ENCODE measurements around the gene TUBGCP6. TPM values are rescaled to one million over a fixed set of nuclear protein-coding genes. Genes with fewer than 3 reads are reported as not detected.

Gene TUBGCP6
- total RNA-seq, 4 donors from 2014 or later: 18.7 to 27.4 (median 19.2) TPM

GRCh38 chr22:50197000-50197800 lies 47.6 kb downstream of the TUBGCP6 start:
- in situ Hi-C loops (cut with MboI; ENCODE audit: low sequenced_read_pairs in 4 of 4) (no loop called here), intact Hi-C loops (cut with DNase I; ENCODE audit: low total_unique reads) (no loop called here)
- H3K27ac ChIP-seq: no peak overlapping the region
- ATAC-seq: no peak
- TF ChIP-seq POLR2A (IDR thresholded peaks at IDR 0.05) (no peak), CTCF (IDR thresholded peaks at IDR 0.05 in 4 of 5, conservative IDR thresholded peaks at IDR 0.05 in 1 of 5) (no peak)
- H3K27me3 ChIP-seq: no peaks in the 10 kb centered on the region
- H3K36me3 ChIP-seq: peaks cover 0 to 42% of the 10 kb centered on the region in 2 donors
- no peak for DNase-seq
- H3K4me3 ChIP-seq: no peak overlapping the region
- H3K9me3 ChIP-seq: no peaks in the 10 kb centered on the region
- peaks cover 15 to 16% of the 10 kb centered on the region in 2 donors for H3K4me1 ChIP-seq

- Histone ChIP-seq H3K27me3 (no peaks in the 10 kb centered on the region), H3K27ac (no peak overlapping the region), H3K4me1 (peaks cover 9% of the 10 kb centered on the region in 2 donors), H3K36me3 (peaks cover 0 to 42% of the 10 kb centered on the region in 2 donors), H3K9me3 (no peaks in the 10 kb centered on the region), H3K4me3 (no peak overlapping the region)
- ATAC-seq (no peak), DNase-seq (no peak)
- in situ Hi-C loops (cut with MboI; ENCODE audit: low sequenced_read_pairs in 4 of 4): no loop called here
- TF ChIP-seq POLR2A (IDR thresholded peaks at IDR 0.05): no peak
- TF ChIP-seq CTCF (IDR thresholded peaks at IDR 0.05 in 4 of 5, conservative IDR thresholded peaks at IDR 0.05 in 1 of 5): no peak
- intact Hi-C loops (cut with DNase I; ENCODE audit: low total_unique reads): no loop called here
These were observed 48.6 kb downstream of the TUBGCP6 start for GRCh38 chr22:50196256-50196655.

GRCh38 chr22:50194037-50194805 lies 50.6 kb downstream of the TUBGCP6 start:
- TF ChIP-seq POLR2A (IDR thresholded peaks at IDR 0.05) (no peak), CTCF (IDR thresholded peaks at IDR 0.05 in 4 of 5, conservative IDR thresholded peaks at IDR 0.05 in 1 of 5) (no peak)
- ATAC-seq: no peak
- no peak overlapping the region for H3K27ac ChIP-seq
- H3K4me1 ChIP-seq: peaks cover 11 to 15% of the 10 kb centered on the region in 2 donors
- intact Hi-C loops (cut with DNase I; ENCODE audit: low total_unique reads): no loop called here
- in situ Hi-C loops (cut with MboI; ENCODE audit: low sequenced_read_pairs in 4 of 4): no loop called here
- peaks cover 0 to 42% of the 10 kb centered on the region in 2 donors for H3K36me3 ChIP-seq
- no peaks in the 10 kb centered on the region for H3K27me3 ChIP-seq
- no peaks in the 10 kb centered on the region for H3K9me3 ChIP-seq
- no peak overlapping the region for H3K4me3 ChIP-seq
- DNase-seq: no peak

- H3K27me3 ChIP-seq: no peaks in the 10 kb centered on the region
- DNase-seq (no peak), ATAC-seq (no peak)
- peaks cover 11 to 15% of the 10 kb centered on the region in 2 donors for H3K4me1 ChIP-seq
- TF ChIP-seq POLR2A (IDR thresholded peaks at IDR 0.05): no peak
- no peak for TF ChIP-seq CTCF (IDR thresholded peaks at IDR 0.05 in 4 of 5, conservative IDR thresholded peaks at IDR 0.05 in 1 of 5)
- no peak overlapping the region for H3K4me3 ChIP-seq
- H3K9me3 ChIP-seq: no peaks in the 10 kb centered on the region
- intact Hi-C loops (cut with DNase I; ENCODE audit: low total_unique reads) (no loop called here), in situ Hi-C loops (cut with MboI; ENCODE audit: low sequenced_read_pairs in 4 of 4) (no loop called here)
- H3K27ac ChIP-seq: no peak overlapping the region
- H3K36me3 ChIP-seq: peaks cover 0 to 42% of the 10 kb centered on the region in 2 donors
These were observed 51.2 kb downstream of the TUBGCP6 start for GRCh38 chr22:50193621-50194020.

Measured in gastrocnemius medialis (tissue), 4 donors.